ENCODE results near the gene PKNOX1.
"Not testable (repeated sequence)": the region's sequence is repeated elsewhere in the genome, so short reads cannot be mapped to it uniquely, and the experiment has no call there.

Gene PKNOX1

DNA sequence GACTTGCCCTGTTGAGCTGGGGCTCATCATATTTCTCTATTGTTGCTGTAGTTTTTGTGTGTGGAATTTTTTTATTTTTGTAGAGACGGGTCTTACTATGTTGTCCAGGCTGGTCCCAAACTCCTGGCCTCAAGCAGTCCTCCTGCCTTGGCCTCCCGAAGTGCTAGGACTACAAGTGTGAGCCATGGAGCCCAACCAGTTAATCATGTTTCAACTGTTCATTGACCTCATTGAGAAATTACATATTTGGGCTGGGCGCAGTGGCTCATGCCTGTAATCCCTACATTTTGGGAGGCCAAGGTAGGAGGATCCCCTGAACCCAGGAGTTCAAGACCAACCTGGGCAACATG, 9.2 kb upstream of the PKNOX1 start:
- Mint-ChIP-seq H3K27me3 (no peaks in the 10 kb centered on the region), H3K36me3 (no peaks in the 10 kb centered on the region), H3K9me3 (no peaks in the 10 kb centered on the region), H3K4me1 (no peaks in the 10 kb centered on the region), H3K27ac (no peak overlapping the region), H3K4me3 (no peak overlapping the region)
- ATAC-seq (replicated peaks) (no peak), DNase-seq (no peak)

- H3K4me1 Mint-ChIP-seq; H3K36me3 Mint-ChIP-seq; DNase-seq; H3K4me3 Mint-ChIP-seq; H3K9me3 Mint-ChIP-seq; H3K27me3 Mint-ChIP-seq; ATAC-seq (replicated peaks); H3K27ac Mint-ChIP-seq: not testable (repeated sequence)
These were observed 6.7 kb upstream of the PKNOX1 start for GRCh38 chr21:42967616-42968015.

- no peak overlapping the region for H3K27ac Mint-ChIP-seq
- peaks cover 5 to 9% of the 10 kb centered on the region in 2 donors for H3K4me1 Mint-ChIP-seq
- H3K27me3 Mint-ChIP-seq: no peaks in the 10 kb centered on the region
- no peaks in the 10 kb centered on the region for H3K36me3 Mint-ChIP-seq
- no peak overlapping the region for H3K4me3 Mint-ChIP-seq
- no peaks in the 10 kb centered on the region for H3K9me3 Mint-ChIP-seq
- ATAC-seq (replicated peaks): no peak
- no peak for DNase-seq
These were observed 5.2 kb upstream of the PKNOX1 start for GRCh38 chr21:42969193-42969600.

- H3K4me1 Mint-ChIP-seq: peaks cover 5 to 14% of the 10 kb centered on the region in 2 donors
- H3K27ac Mint-ChIP-seq: no peak overlapping the region
- DNase-seq (no peak), ATAC-seq (replicated peaks) (no peak)
- H3K27me3 Mint-ChIP-seq: no peaks in the 10 kb centered on the region
- no peaks in the 10 kb centered on the region for H3K9me3 Mint-ChIP-seq
- H3K4me3 Mint-ChIP-seq: no peak overlapping the region
- H3K36me3 Mint-ChIP-seq: no peaks in the 10 kb centered on the region
These were observed 3.3 kb upstream of the PKNOX1 start for GRCh38 chr21:42970946-42971653.

DNA sequence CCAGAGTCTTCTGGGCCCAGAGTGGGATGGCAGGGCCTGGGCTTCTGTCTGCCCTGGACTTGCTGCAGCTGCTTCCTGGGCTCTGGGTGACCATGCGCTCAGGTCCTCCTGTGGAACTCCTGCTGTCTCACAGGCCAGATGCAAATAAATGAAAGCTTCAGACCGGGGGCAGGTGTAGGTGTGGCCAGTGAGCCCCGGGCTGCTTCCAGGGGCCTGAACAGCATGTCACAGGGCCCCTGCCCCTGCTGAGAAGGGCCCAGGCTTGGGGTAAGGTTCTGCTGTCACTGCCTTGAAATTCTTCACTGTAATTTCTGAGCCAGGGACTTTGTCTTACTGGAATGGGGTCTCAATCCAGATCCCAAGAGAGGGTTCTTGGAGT, 2.5 kb upstream of the PKNOX1 start:
- no peak for DNase-seq
- no peaks in the 10 kb centered on the region for H3K9me3 Mint-ChIP-seq
- no peak overlapping the region for H3K4me3 Mint-ChIP-seq
- ATAC-seq (replicated peaks): no peak
- peaks cover 8 to 14% of the 10 kb centered on the region in 2 donors for H3K4me1 Mint-ChIP-seq
- H3K27me3 Mint-ChIP-seq: no peaks in the 10 kb centered on the region
- no peak overlapping the region for H3K27ac Mint-ChIP-seq
- H3K36me3 Mint-ChIP-seq: peaks cover 5% of the 10 kb centered on the region in 2 donors

DNA sequence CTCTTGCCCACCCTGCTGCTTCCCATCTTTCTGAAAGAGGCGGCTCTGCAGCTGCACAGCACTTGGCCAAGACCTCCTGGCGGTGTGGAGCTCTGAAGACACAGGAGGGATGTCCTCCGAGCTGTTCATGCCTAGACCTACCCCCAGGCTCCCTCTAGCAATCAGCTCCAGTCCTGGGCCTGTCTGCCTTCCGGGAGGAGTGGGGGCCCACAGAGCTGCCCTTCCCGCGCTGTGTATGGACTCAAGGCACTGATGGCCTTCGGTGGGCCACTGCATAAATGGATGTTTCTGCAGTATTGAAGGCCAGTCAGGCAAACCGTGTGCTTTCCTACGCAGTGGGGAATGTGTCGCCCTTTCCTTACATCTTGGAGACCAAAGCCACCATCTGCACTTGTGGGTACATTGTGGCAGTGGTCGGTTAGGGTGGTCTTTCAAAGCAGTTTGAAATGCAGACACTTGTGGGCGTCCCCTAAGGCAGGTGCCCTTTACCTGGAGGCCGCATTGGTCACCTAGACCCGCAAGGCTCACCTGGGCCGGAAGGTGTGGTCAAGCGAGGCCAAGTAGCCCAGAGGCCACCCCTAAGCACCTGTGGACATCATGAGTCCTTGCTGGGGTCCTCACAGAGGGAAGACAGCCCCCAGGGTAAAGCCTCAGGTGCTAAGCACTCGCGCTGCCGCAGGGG, 912 bp upstream of the PKNOX1 start:
- Mint-ChIP-seq H3K27ac (peak overlapping the region; percentile 92), H3K4me3 (peak overlapping the region; percentile 80 to 86), H3K9me3 (no peaks in the 10 kb centered on the region), H3K27me3 (no peaks in the 10 kb centered on the region), H3K4me1 (peaks cover 12 to 21% of the 10 kb centered on the region in 2 donors), H3K36me3 (peaks cover 12 to 13% of the 10 kb centered on the region in 2 donors)
- DNase-seq (no peak), ATAC-seq (replicated peaks) (no peak)

DNA sequence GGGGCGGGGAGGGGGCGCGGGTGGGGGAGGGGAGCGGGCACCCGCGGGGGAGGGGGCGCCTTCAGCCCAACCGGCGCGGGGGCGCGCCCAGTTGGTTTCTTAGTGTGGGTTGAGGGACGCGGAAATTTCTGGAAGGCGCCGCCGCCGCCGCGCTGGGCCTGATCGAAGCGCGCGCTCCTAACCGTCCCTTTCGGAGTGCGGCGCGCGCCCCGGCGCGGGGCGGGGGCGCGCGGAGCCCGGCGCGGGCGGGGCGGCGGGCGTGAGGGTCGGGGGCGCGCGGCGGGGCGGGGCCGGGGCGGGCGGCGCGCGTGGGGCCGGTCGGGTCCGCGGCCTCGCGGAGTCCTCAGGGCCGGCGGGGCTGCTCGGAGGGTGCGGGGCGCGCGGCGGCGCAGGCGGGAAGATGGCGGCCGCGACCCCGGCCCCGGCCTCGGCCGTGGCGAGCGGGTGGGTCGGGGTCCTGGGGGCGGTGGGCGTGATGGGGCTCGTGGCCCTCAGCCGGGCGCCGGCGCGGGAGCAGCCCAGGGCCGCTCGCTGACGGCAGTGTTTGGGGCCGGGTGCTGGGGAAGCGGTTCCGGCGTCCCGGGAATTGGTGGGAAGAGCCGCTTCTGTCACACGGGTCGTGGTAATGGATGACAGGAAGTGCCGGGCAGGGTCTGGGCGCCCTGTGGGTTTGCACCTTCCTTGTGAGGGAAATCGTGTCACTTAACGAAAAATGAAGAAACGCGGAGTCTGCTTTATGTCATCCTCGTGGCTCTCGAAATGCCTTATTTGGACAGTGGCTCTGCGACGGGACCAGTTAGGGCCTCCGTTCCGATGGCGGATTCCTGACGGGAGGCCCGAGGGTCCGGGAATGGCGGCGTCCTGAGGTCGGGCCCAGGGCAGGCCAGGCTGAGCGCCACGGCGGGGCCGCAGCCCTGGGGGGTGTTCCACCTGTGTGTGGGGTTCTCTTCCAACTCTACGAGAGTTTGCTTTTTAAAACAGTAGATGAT, 764 bp downstream of the PKNOX1 start:
- peak overlapping the region; percentile 94 for H3K27ac Mint-ChIP-seq
- peaks cover 15 to 19% of the 10 kb centered on the region in 2 donors for H3K36me3 Mint-ChIP-seq
- ATAC-seq (replicated peaks) (peak; percentile 24 to 36), DNase-seq (peak; percentile 33)
- H3K9me3 Mint-ChIP-seq: no peaks in the 10 kb centered on the region
- H3K4me1 Mint-ChIP-seq: peaks cover 12 to 31% of the 10 kb centered on the region in 2 donors
- peak overlapping the region; percentile 87 to 88 for H3K4me3 Mint-ChIP-seq
- no peaks in the 10 kb centered on the region for H3K27me3 Mint-ChIP-seq

DNA sequence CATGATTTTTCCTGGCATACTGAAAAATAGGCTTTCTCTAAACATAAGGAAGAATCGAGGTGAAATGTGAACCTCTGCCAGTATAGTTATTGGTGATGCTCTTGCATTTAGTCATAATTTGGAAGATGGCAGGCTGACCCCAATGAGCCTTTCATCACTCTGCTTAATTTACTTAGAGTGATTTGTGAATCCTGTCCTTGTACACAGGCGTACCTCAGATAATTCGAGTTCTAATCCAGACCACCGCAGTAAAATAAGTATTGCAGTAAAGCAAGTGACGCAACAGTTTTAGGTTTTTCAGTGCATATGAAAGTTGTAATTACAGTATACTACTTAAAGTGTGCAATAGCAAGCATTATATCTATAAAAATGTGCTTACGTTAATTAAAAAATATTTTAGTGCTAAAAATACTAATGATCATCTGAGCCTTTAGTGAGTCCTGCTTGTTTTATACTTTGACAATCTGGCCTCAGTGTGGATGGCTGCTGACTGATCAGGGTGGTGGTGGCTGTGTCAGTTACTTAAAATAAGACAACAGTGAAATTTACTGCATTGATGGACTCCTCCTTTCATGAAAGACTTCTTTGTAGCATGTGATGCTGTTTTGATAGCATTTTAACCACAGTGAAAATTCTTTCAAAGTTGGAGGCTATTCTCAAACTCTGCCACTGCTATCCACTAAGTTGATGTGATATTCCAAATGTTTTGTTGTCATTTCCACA, 1.7 kb downstream of the PKNOX1 start:
- H3K4me1 Mint-ChIP-seq: peaks cover 18 to 40% of the 10 kb centered on the region in 2 donors
- peaks cover 17 to 19% of the 10 kb centered on the region in 2 donors for H3K36me3 Mint-ChIP-seq
- no peak for DNase-seq
- H3K4me3 Mint-ChIP-seq: peak overlapping the region; percentile 87 to 88
- H3K9me3 Mint-ChIP-seq: no peaks in the 10 kb centered on the region
- ATAC-seq (replicated peaks): no peak
- no peaks in the 10 kb centered on the region for H3K27me3 Mint-ChIP-seq
- peak overlapping the region; percentile 94 for H3K27ac Mint-ChIP-seq

DNA sequence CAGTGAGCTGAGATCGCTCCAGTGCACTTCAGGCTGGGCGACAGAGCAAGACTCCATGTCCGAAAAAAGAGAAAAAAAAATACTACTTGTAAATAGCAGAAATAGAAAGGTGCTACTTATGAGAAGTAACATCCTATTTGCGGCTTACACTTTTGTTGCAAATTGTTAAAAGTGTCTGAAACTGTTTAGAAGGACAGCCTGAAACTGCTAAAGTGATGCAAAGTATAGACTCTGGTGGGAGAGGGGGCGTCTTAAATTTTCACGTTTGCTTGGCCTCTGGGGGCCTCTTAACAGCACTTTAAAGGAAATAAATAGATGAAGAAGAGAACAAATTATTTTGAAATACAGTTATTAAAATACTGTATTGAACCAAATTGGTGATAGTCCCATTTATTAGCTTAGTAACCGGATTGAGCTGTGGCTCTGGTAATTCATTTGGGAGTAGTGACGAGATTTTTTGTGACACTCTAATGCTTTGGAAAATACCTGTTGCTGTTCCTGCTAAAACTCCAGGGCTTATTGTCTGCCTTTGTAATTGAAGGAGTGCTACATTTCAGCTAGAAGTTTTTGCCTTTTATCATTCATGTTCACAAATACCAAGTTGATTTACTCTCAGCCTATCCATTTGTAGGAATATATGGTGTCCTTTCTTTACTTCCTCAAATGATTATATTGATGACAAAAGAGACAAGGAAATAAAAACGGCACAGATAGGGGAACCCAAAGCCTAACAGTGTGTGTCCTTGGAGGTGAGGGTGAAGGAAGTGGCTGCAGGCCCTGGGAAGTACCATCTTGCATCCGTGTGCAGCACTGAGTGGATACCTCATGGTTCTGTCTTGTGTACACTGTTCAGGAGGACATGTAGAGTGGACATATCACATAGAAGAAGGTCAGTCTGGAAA, 6.2 kb downstream of the PKNOX1 start:
- H3K4me3 Mint-ChIP-seq: no peak overlapping the region
- H3K27me3 Mint-ChIP-seq: no peaks in the 10 kb centered on the region
- H3K27ac Mint-ChIP-seq: peak overlapping the region; percentile 43
- H3K9me3 Mint-ChIP-seq: no peaks in the 10 kb centered on the region
- peak in 1 of 2 donors; percentile 29 for ATAC-seq (replicated peaks)
- H3K4me1 Mint-ChIP-seq: peaks cover 22 to 42% of the 10 kb centered on the region in 2 donors
- H3K36me3 Mint-ChIP-seq: peaks cover 17 to 23% of the 10 kb centered on the region in 2 donors
- no peak for DNase-seq

DNA sequence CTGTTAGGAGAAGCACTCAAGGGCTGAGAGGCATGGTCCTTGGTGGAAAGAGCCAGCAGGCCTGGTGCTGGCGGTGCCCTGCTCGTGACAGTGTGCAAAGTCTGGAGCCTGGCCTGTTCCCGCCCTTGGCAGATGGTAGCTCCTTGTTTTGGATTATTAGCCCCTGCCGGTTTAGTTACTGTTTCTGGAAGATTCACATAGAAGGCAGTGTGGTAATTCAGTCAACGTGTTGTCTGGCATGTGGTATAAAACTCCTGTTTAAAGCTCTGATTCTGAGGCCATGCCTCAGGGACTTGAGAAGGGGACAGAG, 6.8 kb downstream of the PKNOX1 start:
- Mint-ChIP-seq H3K4me3 (no peak overlapping the region), H3K4me1 (peaks cover 22 to 40% of the 10 kb centered on the region in 2 donors), H3K27ac (no peak overlapping the region), H3K9me3 (no peaks in the 10 kb centered on the region), H3K27me3 (no peaks in the 10 kb centered on the region), H3K36me3 (peaks cover 17 to 23% of the 10 kb centered on the region in 2 donors)
- DNase-seq: no peak
- no peak for ATAC-seq (replicated peaks)

- no peaks in the 10 kb centered on the region for H3K27me3 Mint-ChIP-seq
- no peak overlapping the region for H3K4me3 Mint-ChIP-seq
- H3K4me1 Mint-ChIP-seq: peaks cover 26 to 44% of the 10 kb centered on the region in 2 donors
- H3K27ac Mint-ChIP-seq: no peak overlapping the region
- DNase-seq (no peak), ATAC-seq (replicated peaks) (no peak)
- no peaks in the 10 kb centered on the region for H3K9me3 Mint-ChIP-seq
- H3K36me3 Mint-ChIP-seq: peaks cover 12 to 21% of the 10 kb centered on the region in 2 donors
These were observed 7.5 kb downstream of the PKNOX1 start for GRCh38 chr21:42981862-42982261.

DNA sequence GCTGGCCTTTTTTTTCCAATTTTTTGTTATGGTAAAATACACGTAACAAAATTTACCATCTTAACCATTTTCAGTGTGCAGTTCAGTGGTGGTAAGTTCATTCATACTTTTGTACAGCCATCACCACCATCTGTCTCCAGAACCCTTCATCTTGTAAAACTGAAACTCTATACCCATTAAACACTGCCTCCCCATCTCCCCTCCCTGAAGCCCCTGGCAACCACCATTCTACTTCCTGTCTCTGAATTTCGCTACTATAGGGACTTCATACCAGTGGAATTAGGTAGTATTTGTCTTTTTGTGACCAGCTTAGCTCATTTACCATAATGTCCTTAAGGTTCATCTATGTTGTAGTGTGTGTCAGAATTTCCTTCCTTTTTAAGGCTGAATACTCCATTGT, 8.7 kb downstream of the PKNOX1 start:
- no peak overlapping the region for H3K4me3 Mint-ChIP-seq
- peaks cover 5 to 14% of the 10 kb centered on the region in 2 donors for H3K36me3 Mint-ChIP-seq
- DNase-seq: no peak
- H3K27ac Mint-ChIP-seq: no peak overlapping the region
- peaks cover 22 to 46% of the 10 kb centered on the region in 2 donors for H3K4me1 Mint-ChIP-seq
- no peaks in the 10 kb centered on the region for H3K9me3 Mint-ChIP-seq
- ATAC-seq (replicated peaks): no peak
- H3K27me3 Mint-ChIP-seq: no peaks in the 10 kb centered on the region

GRCh38 chr21:42983869-42984268, 9.5 kb downstream of the PKNOX1 start:
- Mint-ChIP-seq H3K27me3 (no peaks in the 10 kb centered on the region), H3K4me1 (peaks cover 22 to 46% of the 10 kb centered on the region in 2 donors), H3K27ac (no peak overlapping the region), H3K9me3 (no peaks in the 10 kb centered on the region), H3K4me3 (no peak overlapping the region), H3K36me3 (peaks cover 5 to 11% of the 10 kb centered on the region in 2 donors)
- ATAC-seq (replicated peaks) (no peak), DNase-seq (no peak)
